Gastrocnemius medialis (tissue), 4 donors: ENCODE measurements around the gene GRIK2. TPM values are rescaled to one million over a fixed set of nuclear protein-coding genes. Genes with fewer than 3 reads are reported as not detected.

Experiments
- ATAC-seq, 2 donors: fragments of 150-250 bp; one replicate each; pipeline ENCODE4 v1.9.1; 2016
- DNase-seq, 2 donors: peaks; one replicate each; pipeline ENCODE4 v3.0.0-alpha.2; 2019
- H3K27ac ChIP-seq, 4 donors: fragments of 200-600 bp; sonication (generic); 1 replicate in 1 of 4; 2 replicates in 3 of 4; pipeline ENCODE4 v1.5.1; 2016 to 2018; ENCODE audit warnings: mild to moderate bottlenecking in 2 of 4, moderate library complexity in 1 of 4
- H3K27me3 ChIP-seq, 3 donors: fragments of 200-600 bp; sonication (generic) in 2 of 3; 1 replicate in 1 of 3; 2 replicates in 2 of 3; pipeline versions ENCODE4 v1.5.1 to v1.6.0; 2016 to 2019; ENCODE audit warnings: mild to moderate bottlenecking in 1 of 3, moderate library complexity in 1 of 3
- H3K36me3 ChIP-seq, 2 donors: fragments of 200-600 bp; sonication (generic) in 1 of 2; one replicate each; pipeline ENCODE4 v1.5.1; 2017 to 2018
- H3K4me1 ChIP-seq, 2 donors: fragments of 200-600 bp; sonication (generic) in 1 of 2; one replicate each; pipeline ENCODE4 v1.5.1; 2016 to 2017; ENCODE audit warnings: mild to moderate bottlenecking in 2 of 2
- H3K4me3 ChIP-seq, 4 donors: fragments of 200-600 bp; sonication (generic) in 3 of 4; 1 replicate in 1 of 4; 2 replicates in 3 of 4; pipeline ENCODE4 v1.5.1; 2016 to 2019; ENCODE audit warnings: mild to moderate bottlenecking in 2 of 4
- H3K9me3 ChIP-seq, 3 donors: fragments of 200-600 bp; sonication (generic) in 2 of 3; 1 replicate in 1 of 3; 2 replicates in 2 of 3; pipeline ENCODE4 v1.5.1; 2016 to 2019
- CTCF ChIP-seq, 5 experiments: fragments of 450-650 bp in 3 of 5; fragments of 200-600 bp in 2 of 5; sonication (generic) in 2 of 5; IDR thresholded peaks in 4 of 5; conservative IDR thresholded peaks in 1 of 5; 1 replicate in 4 of 5; 2 replicates in 1 of 5; pipeline ENCODE4 v1.5.1; 2016 to 2019; ENCODE audit warnings: antibody characterized with exemption in 5 of 5, mild to moderate bottlenecking in 3 of 5, moderate library complexity in 3 of 5
- POLR2A ChIP-seq, 2 donors: fragments of 450-650 bp; IDR thresholded peaks; one replicate each; pipeline ENCODE4 v1.6.1; 2017; ENCODE audit warnings: antibody characterized with exemption in 2 of 2, mild to moderate bottlenecking in 2 of 2, moderate library complexity in 2 of 2
- in situ Hi-C, 4 donors: fragments of 200-750 bp; cut with MboI; loops; one replicate each; pipeline versions ENCODE4 v1.15.0 to v1.8.0; 2017; ENCODE audit warnings: low sequenced_read_pairs in 4 of 4
- intact Hi-C: fragments of 100-400 bp; cut with DNase I; formaldehyde crosslinking; loops from one replicate; pipeline ENCODE4 v1.15.1; 2023; ENCODE audit warnings: low total_unique reads
- total RNA-seq, 4 donors: library from RNA; depleted of rRNA; stranded (reverse); fragments of >200 nt; gene quantifications; one replicate each; pipeline versions ENCODE4 v1.1.0 to v1.2.3, GENCODE V29; 2016

The GRIK2 gene
- total RNA-seq, 4 donors from 2014 or later: 0.39 to 5.1 (median 0.79) TPM

GRCh38 chr6:101582792-101583191, 189.3 kb downstream of the GRIK2 start:
- no peak overlapping the region for H3K27ac ChIP-seq
- in situ Hi-C loops (no loop called here), intact Hi-C loops (no loop called here)
- no peaks in the 10 kb centered on the region for H3K27me3 ChIP-seq
- no peaks in the 10 kb centered on the region for H3K4me1 ChIP-seq
- no peaks in the 10 kb centered on the region for H3K9me3 ChIP-seq
- no peaks in the 10 kb centered on the region for H3K36me3 ChIP-seq
- DNase-seq: no peak
- TF ChIP-seq POLR2A (IDR thresholded peaks at IDR 0.05) (no peak), CTCF (IDR thresholded peaks at IDR 0.05 in 4 of 5, conservative IDR thresholded peaks at IDR 0.05 in 1 of 5) (no peak)
- no peak for ATAC-seq
- H3K4me3 ChIP-seq: no peak overlapping the region

- intact Hi-C loops (no loop called here), in situ Hi-C loops (no loop called here)
- Histone ChIP-seq H3K9me3 (no peaks in the 10 kb centered on the region), H3K4me3 (no peak overlapping the region), H3K4me1 (no peaks in the 10 kb centered on the region), H3K36me3 (no peaks in the 10 kb centered on the region), H3K27me3 (no peaks in the 10 kb centered on the region), H3K27ac (no peak overlapping the region)
- TF ChIP-seq CTCF (IDR thresholded peaks at IDR 0.05 in 4 of 5, conservative IDR thresholded peaks at IDR 0.05 in 1 of 5): no peak
- no peak for TF ChIP-seq POLR2A (IDR thresholded peaks at IDR 0.05)
- ATAC-seq: no peak
- no peak for DNase-seq
Measured at GRCh38 chr6:101585501-101585900, 192.0 kb downstream of the GRIK2 start.

DNA sequence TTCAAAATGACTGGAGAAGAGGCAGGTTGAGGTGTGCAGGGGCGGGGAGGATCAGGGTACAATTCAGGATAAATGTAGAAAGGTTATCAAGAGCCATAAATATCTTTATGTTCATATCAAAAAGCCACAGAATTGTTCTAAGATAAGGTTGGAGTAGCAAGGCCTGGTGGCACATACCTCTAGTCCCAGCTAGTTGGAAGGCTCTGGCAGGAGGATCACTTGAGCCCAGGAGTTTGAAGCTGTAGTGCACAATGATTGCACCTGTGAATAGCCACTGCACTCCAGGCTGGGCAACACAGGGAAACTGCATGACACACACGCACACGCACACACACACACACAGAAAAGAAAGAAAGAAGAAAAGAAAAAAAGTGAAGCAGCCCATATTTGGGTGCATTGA, 194.8 kb downstream of the GRIK2 start:
- ATAC-seq (no peak), DNase-seq (no peak)
- H3K4me3 ChIP-seq: no peak overlapping the region
- H3K4me1 ChIP-seq: no peaks in the 10 kb centered on the region
- H3K36me3 ChIP-seq: no peaks in the 10 kb centered on the region
- intact Hi-C loops (no loop called here), in situ Hi-C loops (no loop called here)
- TF ChIP-seq CTCF (IDR thresholded peaks at IDR 0.05 in 4 of 5, conservative IDR thresholded peaks at IDR 0.05 in 1 of 5) (no peak), POLR2A (IDR thresholded peaks at IDR 0.05) (no peak)
- no peak overlapping the region for H3K27ac ChIP-seq
- no peaks in the 10 kb centered on the region for H3K27me3 ChIP-seq
- no peaks in the 10 kb centered on the region for H3K9me3 ChIP-seq

- in situ Hi-C loops: no loop called here
- intact Hi-C loops: no loop called here
- no peaks in the 10 kb centered on the region for H3K27me3 ChIP-seq
- no peak overlapping the region for H3K27ac ChIP-seq
- no peaks in the 10 kb centered on the region for H3K36me3 ChIP-seq
- TF ChIP-seq POLR2A (IDR thresholded peaks at IDR 0.05) (no peak), CTCF (IDR thresholded peaks at IDR 0.05 in 4 of 5, conservative IDR thresholded peaks at IDR 0.05 in 1 of 5) (no peak)
- ATAC-seq (no peak), DNase-seq (no peak)
- H3K4me1 ChIP-seq: no peaks in the 10 kb centered on the region
- no peak overlapping the region for H3K4me3 ChIP-seq
- H3K9me3 ChIP-seq: no peaks in the 10 kb centered on the region
Measured at GRCh38 chr6:101595276-101595675, 201.8 kb downstream of the GRIK2 start.

- DNase-seq (no peak), ATAC-seq (no peak)
- Histone ChIP-seq H3K27ac (no peak overlapping the region), H3K36me3 (no peaks in the 10 kb centered on the region), H3K4me3 (no peak overlapping the region), H3K4me1 (no peaks in the 10 kb centered on the region), H3K27me3 (no peaks in the 10 kb centered on the region), H3K9me3 (no peaks in the 10 kb centered on the region)
- in situ Hi-C loops: no loop called here
- no peak for TF ChIP-seq POLR2A (IDR thresholded peaks at IDR 0.05)
- no peak for TF ChIP-seq CTCF (IDR thresholded peaks at IDR 0.05 in 4 of 5, conservative IDR thresholded peaks at IDR 0.05 in 1 of 5)
- intact Hi-C loops: no loop called here
Measured at GRCh38 chr6:101597693-101598092, 204.2 kb downstream of the GRIK2 start.
